Smooth muscle cell of the umbilical artery (primary cell): ENCODE measurements around the gene FRMD4B. TPM values are rescaled to one million over a fixed set of nuclear protein-coding genes. Genes with fewer than 3 reads are reported as not detected.

Experiments
- total RNA-seq: library from RNA; depleted of rRNA; stranded (reverse); fragments of >200 nt; gene quantifications from 2 replicates; pipeline ENCODE4 v1.2.3, GENCODE V29; 2014

FRMD4B gene
- under 0.01 and 0.88 TPM in 2 replicates for total RNA-seq

GRCh38 chr3:69385723-69386555 lies at the start of gene FRMD4B:
Gene FRMD4B (minus strand): TSS chr3:69386088. CDS start chr3:69385989, 99 bp downstream.

GRCh38 chr3:69122403-69122802 lies 263.5 kb downstream of the FRMD4B start, which contains the start of gene LMOD3:
Gene LMOD3 (minus strand): TSS chr3:69122595. CDS start chr3:69122386, 209 bp downstream.

